Loucy (cell line): ENCODE data around the gene CANT1.

ENCODE experiments used
- H2AFZ ChIP-seq: fragments of 200-600 bp; sonication (generic); 2 replicates; pipeline ENCODE4 v1.6.0; 2016; ENCODE audit warnings: antibody characterized with exemption, mild to moderate bottlenecking, low read length, moderate library complexity
- H3F3A ChIP-seq: fragments of 200-600 bp; 2 replicates; pipeline ENCODE4 v1.6.0; 2016; ENCODE audit warnings: antibody characterized with exemption, low read depth, mild to moderate bottlenecking
- H3K27me3 ChIP-seq: fragments of 200-600 bp; sonication (generic); 2 replicates; pipeline ENCODE4 v1.6.1; 2014; ENCODE audit warnings: low read length, mild to moderate bottlenecking; ENCODE audit not compliant: insufficient read depth, poor library complexity, severe bottlenecking
- H3K36me3 ChIP-seq: fragments of 200-600 bp; sonication (generic); 2 replicates; pipeline ENCODE4 v1.6.1; 2016; ENCODE audit warnings: low read length; ENCODE audit not compliant: insufficient read depth
- H3K4me1 ChIP-seq: fragments of 200-600 bp; sonication (generic); 2 replicates; pipeline ENCODE4 v1.5.1; 2014; ENCODE audit warnings: low read length, mild to moderate bottlenecking; ENCODE audit not compliant: insufficient read depth, poor library complexity, severe bottlenecking
- H3K4me2 ChIP-seq: fragments of 200-600 bp; sonication (generic); 2 replicates; pipeline ENCODE4 v1.6.0; 2014; ENCODE audit warnings: antibody characterized with exemption, low read length, low read depth, mild to moderate bottlenecking; ENCODE audit not compliant: poor library complexity, severe bottlenecking
- H3K4me3 ChIP-seq: fragments of 200-600 bp; sonication (generic); 2 replicates; pipeline ENCODE4 v1.5.1; 2014; ENCODE audit warnings: low read length, mild to moderate bottlenecking, mixed read lengths; ENCODE audit not compliant: poor library complexity, severe bottlenecking
- H3K79me2 ChIP-seq: fragments of 200-600 bp; sonication (generic); 2 replicates; pipeline ENCODE4 v1.6.1; 2014; ENCODE audit warnings: low read length; ENCODE audit not compliant: insufficient read depth
- H3K9ac ChIP-seq: fragments of 200-600 bp; sonication (generic); 2 replicates; pipeline ENCODE4 v1.6.0; 2014; ENCODE audit warnings: mild to moderate bottlenecking, low read depth, low read length, moderate library complexity; ENCODE audit not compliant: poor library complexity, severe bottlenecking
- H3K9me2 ChIP-seq: fragments of 200-600 bp; sonication (generic); replicated peaks from 2 replicates; pipeline ENCODE4 v1.6.1; 2016; ENCODE audit warnings: low read depth, low read length, mixed read lengths
- H3K9me3 ChIP-seq: fragments of 200-600 bp; sonication (generic); 2 replicates; pipeline ENCODE4 v1.6.1; 2014; ENCODE audit warnings: mild to moderate bottlenecking, antibody characterized with exemption, low read length, low read depth; ENCODE audit not compliant: insufficient read depth
- H4K20me1 ChIP-seq: fragments of 200-600 bp; sonication (generic); 2 replicates; pipeline ENCODE4 v1.6.0; 2014; ENCODE audit warnings: antibody characterized with exemption, low read length, mild to moderate bottlenecking; ENCODE audit not compliant: insufficient read depth, poor library complexity, severe bottlenecking
- EZH2phosphoT487 ChIP-seq: fragments of 200-600 bp; IDR thresholded peaks from 2 replicates; pipeline ENCODE4 v1.6.1; 2018; ENCODE audit warnings: antibody characterized with exemption, mild to moderate bottlenecking, moderate library complexity, borderline replicate concordance
- TF ChIP-seq, protein P1 (sequence below): fragments of 200-600 bp; sonication (generic); conservative IDR thresholded peaks from 2 replicates; pipeline ENCODE4 v1.5.1; 2014; ENCODE audit warnings: mild to moderate bottlenecking, antibody characterized with exemption, low read length

CANT1 gene

DNA sequence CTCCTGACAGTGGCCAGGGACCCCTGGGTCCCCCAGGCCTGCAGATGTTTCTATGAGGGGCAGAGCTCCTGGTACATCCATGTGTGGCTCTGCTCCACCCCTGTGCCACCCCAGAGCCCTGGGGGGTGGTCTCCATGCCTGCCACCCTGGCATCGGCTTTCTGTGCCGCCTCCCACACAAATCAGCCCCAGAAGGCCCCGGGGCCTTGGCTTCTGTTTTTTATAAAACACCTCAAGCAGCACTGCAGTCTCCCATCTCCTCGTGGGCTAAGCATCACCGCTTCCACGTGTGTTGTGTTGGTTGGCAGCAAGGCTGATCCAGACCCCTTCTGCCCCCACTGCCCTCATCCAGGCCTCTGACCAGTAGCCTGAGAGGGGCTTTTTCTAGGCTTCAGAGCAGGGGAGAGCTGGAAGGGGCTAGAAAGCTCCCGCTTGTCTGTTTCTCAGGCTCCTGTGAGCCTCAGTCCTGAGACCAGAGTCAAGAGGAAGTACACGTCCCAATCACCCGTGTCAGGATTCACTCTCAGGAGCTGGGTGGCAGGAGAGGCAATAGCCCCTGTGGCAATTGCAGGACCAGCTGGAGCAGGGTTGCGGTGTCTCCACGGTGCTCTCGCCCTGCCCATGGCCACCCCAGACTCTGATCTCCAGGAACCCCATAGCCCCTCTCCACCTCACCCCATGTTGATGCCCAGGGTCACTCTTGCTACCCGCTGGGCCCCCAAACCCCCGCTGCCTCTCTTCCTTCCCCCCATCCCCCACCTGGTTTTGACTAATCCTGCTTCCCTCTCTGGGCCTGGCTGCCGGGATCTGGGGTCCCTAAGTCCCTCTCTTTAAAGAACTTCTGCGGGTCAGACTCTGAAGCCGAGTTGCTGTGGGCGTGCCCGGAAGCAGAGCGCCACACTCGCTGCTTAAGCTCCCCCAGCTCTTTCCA, 39.5 kb upstream of the CANT1 start:
- Histone ChIP-seq H3K4me3 (no peak overlapping the region), H3K4me1 (no peaks in the 10 kb centered on the region), H3K36me3 (no peaks in the 10 kb centered on the region), H2AFZ (no peak overlapping the region), H3F3A (no peaks in the 10 kb centered on the region), H3K9me3 (no peaks in the 10 kb centered on the region), H3K27me3 (no peaks in the 10 kb centered on the region), H3K79me2 (no peaks in the 10 kb centered on the region), H3K4me2 (no peak overlapping the region), H3K9me2 (no peaks in the 10 kb centered on the region), H3K9ac (no peak overlapping the region), H4K20me1 (no peaks in the 10 kb centered on the region)
- TF ChIP-seq, protein P1, sequence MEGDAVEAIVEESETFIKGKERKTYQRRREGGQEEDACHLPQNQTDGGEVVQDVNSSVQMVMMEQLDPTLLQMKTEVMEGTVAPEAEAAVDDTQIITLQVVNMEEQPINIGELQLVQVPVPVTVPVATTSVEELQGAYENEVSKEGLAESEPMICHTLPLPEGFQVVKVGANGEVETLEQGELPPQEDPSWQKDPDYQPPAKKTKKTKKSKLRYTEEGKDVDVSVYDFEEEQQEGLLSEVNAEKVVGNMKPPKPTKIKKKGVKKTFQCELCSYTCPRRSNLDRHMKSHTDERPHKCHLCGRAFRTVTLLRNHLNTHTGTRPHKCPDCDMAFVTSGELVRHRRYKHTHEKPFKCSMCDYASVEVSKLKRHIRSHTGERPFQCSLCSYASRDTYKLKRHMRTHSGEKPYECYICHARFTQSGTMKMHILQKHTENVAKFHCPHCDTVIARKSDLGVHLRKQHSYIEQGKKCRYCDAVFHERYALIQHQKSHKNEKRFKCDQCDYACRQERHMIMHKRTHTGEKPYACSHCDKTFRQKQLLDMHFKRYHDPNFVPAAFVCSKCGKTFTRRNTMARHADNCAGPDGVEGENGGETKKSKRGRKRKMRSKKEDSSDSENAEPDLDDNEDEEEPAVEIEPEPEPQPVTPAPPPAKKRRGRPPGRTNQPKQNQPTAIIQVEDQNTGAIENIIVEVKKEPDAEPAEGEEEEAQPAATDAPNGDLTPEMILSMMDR = no peak
- TF ChIP-seq EZH2phosphoT487 = no peak

DNA sequence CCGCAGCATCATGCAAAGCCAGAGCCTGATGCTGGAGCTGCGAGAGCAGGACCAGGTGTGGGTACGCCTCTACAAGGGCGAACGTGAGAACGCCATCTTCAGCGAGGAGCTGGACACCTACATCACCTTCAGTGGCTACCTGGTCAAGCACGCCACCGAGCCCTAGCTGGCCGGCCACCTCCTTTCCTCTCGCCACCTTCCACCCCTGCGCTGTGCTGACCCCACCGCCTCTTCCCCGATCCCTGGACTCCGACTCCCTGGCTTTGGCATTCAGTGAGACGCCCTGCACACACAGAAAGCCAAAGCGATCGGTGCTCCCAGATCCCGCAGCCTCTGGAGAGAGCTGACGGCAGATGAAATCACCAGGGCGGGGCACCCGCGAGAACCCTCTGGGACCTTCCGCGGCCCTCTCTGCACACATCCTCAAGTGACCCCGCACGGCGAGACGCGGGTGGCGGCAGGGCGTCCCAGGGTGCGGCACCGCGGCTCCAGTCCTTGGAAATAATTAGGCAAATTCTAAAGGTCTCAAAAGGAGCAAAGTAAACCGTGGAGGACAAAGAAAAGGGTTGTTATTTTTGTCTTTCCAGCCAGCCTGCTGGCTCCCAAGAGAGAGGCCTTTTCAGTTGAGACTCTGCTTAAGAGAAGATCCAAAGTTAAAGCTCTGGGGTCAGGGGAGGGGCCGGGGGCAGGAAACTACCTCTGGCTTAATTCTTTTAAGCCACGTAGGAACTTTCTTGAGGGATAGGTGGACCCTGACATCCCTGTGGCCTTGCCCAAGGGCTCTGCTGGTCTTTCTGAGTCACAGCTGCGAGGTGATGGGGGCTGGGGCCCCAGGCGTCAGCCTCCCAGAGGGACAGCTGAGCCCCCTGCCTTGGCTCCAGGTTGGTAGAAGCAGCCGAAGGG, 38.6 kb upstream of the CANT1 start:
- H3K36me3 ChIP-seq = no peaks in the 10 kb centered on the region
- no peaks in the 10 kb centered on the region for H4K20me1 ChIP-seq
- H3K4me1 ChIP-seq = no peaks in the 10 kb centered on the region
- no peaks in the 10 kb centered on the region for H3F3A ChIP-seq
- H3K9ac ChIP-seq = no peak overlapping the region
- TF ChIP-seq, protein P1 = no peak
- TF ChIP-seq EZH2phosphoT487 = no peak
- no peaks in the 10 kb centered on the region for H3K9me2 ChIP-seq
- H3K27me3 ChIP-seq = no peaks in the 10 kb centered on the region
- H3K4me2 ChIP-seq = no peak overlapping the region
- no peak overlapping the region for H3K4me3 ChIP-seq
- no peaks in the 10 kb centered on the region for H3K9me3 ChIP-seq
- no peak overlapping the region for H2AFZ ChIP-seq
- H3K79me2 ChIP-seq = no peaks in the 10 kb centered on the region

DNA sequence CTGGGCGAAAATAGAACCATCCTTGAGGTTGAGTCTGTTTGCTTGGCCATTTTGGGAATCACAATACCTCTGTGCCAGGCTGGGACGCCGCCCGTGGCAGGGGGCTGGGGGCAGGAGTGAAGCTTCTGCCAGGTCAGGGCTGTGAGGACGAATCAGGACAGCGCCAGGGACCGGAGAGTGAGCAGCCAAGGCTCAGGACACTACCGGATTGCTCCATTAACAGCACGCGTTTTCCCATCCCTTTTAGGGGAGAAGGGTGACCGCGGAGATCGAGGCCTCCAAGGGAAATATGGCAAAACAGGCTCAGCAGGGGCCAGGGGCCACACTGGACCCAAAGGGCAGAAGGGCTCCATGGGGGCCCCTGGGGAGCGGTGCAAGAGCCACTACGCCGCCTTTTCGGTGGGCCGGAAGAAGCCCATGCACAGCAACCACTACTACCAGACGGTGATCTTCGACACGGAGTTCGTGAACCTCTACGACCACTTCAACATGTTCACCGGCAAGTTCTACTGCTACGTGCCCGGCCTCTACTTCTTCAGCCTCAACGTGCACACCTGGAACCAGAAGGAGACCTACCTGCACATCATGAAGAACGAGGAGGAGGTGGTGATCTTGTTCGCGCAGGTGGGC, 37.8 kb upstream of the CANT1 start:
- TF ChIP-seq EZH2phosphoT487 = no peak
- TF ChIP-seq, protein P1 = no peak
- no peaks in the 10 kb centered on the region for H3K27me3 ChIP-seq
- no peaks in the 10 kb centered on the region for H3K79me2 ChIP-seq
- H3K9ac ChIP-seq = no peak overlapping the region
- H4K20me1 ChIP-seq = no peaks in the 10 kb centered on the region
- H3F3A ChIP-seq = no peaks in the 10 kb centered on the region
- no peaks in the 10 kb centered on the region for H3K9me2 ChIP-seq
- no peak overlapping the region for H2AFZ ChIP-seq
- no peaks in the 10 kb centered on the region for H3K9me3 ChIP-seq
- H3K36me3 ChIP-seq = no peaks in the 10 kb centered on the region
- no peak overlapping the region for H3K4me2 ChIP-seq
- no peak overlapping the region for H3K4me3 ChIP-seq
- no peaks in the 10 kb centered on the region for H3K4me1 ChIP-seq
